Adrenal gland (tissue), 5 donors: Measurements from ENCODE around the gene SRGAP1.

Experiments used
- CTCF ChIP-seq, 6 experiments: fragments of 450-650 bp in 4 of 6; fragments of 200-600 bp in 2 of 6; sonication (generic) in 1 of 6; IDR thresholded peaks; 1 replicate in 5 of 6; 2 replicates in 1 of 6; pipeline versions ENCODE4 v1.5.1 to v1.8.0; 2016 to 2021; ENCODE audit warnings: antibody characterized with exemption in 6 of 6, mild to moderate bottlenecking in 2 of 6, moderate library complexity in 1 of 6
- POLR2A ChIP-seq, 2 donors: fragments of 450-650 bp; IDR thresholded peaks; one replicate each; pipeline ENCODE4 v1.6.1; 2017; ENCODE audit warnings: antibody characterized with exemption in 2 of 2, mild to moderate bottlenecking in 2 of 2, moderate library complexity in 1 of 2
- donor health status: DM: no; HTN: no; CAD: no.

- TF ChIP-seq CTCF (IDR thresholded peaks at IDR 0.05), result no peak
- TF ChIP-seq POLR2A (IDR thresholded peaks at IDR 0.05), result no peak
Measured at GRCh38 chr12:63888908-63889635, 44.6 kb downstream of the SRGAP1 start.
